ENCODE data around the gene MUC2. TPM values are rescaled to one million over a fixed set of nuclear protein-coding genes. Genes with fewer than 3 reads are reported as not detected.

Gene MUC2
- total and polyA plus RNA-seq, 2 of the 13 experiments (the other 11 are each of a cell fraction or from before 2014, with no cell fraction given): not detected

DNA sequence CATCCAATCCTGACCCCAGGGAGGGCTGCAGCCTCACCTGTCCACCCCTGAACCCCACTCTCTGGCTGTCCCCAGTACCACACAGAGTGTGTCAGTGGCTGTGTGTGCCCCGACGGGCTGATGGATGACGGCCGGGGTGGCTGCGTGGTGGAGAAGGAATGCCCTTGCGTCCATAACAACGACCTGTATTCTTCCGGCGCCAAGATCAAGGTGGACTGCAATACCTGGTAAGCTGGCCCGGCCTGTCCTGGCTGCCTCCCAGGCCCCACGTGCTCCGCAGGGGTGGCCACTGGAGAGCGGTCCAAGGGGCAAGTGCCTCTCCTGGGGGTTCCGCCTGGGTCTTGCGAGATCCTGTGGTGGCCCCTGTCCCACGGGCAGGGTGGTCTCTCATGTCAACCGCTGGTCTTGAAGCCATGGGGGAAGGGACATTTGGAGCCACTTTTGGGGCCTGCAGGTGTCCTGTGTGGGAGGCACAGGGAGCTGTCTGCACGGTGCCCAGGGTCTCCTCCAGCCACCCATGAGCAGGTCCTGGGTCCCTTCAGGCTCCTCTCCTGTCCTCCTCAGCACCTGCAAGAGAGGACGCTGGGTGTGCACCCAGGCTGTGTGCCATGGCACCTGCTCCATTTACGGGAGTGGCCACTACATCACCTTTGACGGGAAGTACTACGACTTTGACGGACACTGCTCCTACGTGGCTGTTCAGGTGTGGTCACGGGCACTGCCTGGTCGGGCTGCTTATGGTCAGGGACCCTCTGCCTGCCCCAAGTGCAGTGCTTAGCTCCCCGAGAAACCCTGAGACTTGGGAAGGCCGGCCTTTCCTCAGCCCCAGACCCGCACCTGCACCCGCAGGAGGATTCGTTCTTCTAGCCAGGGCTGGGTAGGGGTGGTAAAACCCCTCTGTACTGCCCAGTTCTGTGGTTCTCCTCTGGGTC lies 11.8 kb downstream of the MUC2 start:
- no peaks in the 10 kb centered on the region for H3K4me1 ChIP-seq (ENCODE audit: insufficient read depth, low read length)
- in situ Hi-C loops (cut with HindIII; ENCODE audit: extremely low pct_ligation_motif_present, low pct_unique_long_range_greater_than_20kb) (no loop called here), intact Hi-C loops (cut with micrococcal nuclease; ENCODE audit: unreplicated experiment) (no loop called here)
- H3K9me3 ChIP-seq (ENCODE audit: low read length): no peaks in the 10 kb centered on the region
- no peaks in the 10 kb centered on the region for H3K36me3 ChIP-seq (replicated peaks in 1 of 2; ENCODE audit: control insufficient read depth in 1 of 2, insufficient read depth in 2 of 2, low read length in 2 of 2)
- no peaks in the 10 kb centered on the region for H3K79me2 ChIP-seq (ENCODE audit: insufficient read depth, low read length)
- ChIA-PET POLR2A (no interaction called here), CTCF (ENCODE audit: low intra/inter-chr PET ratio, low total read pairs) (no interaction called here)
- H3K27ac ChIP-seq (ENCODE audit: extremely low read length, insufficient read depth, low read length): no peak overlapping the region
- WGBS (ENCODE audit: low lambda C conversion rate): 11% methylated on average over 16 of the region's 31 CpGs
- H3K27me3 ChIP-seq (ENCODE audit: control insufficient read depth in 1 of 2, insufficient read depth in 2 of 2, low read length in 2 of 2): peaks cover 18 to 70% of the 10 kb centered on the region in 2 experiments; a peak in 4 of 5 replicates
- H3K4me2 ChIP-seq (ENCODE audit: low read depth, low read length): no peak overlapping the region
- H2AFZ ChIP-seq (ENCODE audit: low read length): no peak overlapping the region
- no TSS peak for BruUV-seq (replicated peaks)
- no peak overlapping the region for H3K9ac ChIP-seq (ENCODE audit: insufficient read depth, low read depth, low read length)
- ATAC-seq (no peak), DNase-seq (ENCODE audit: low spot score) (no peak), FAIRE-seq (no peak)
- no peak overlapping the region for H3K4me3 ChIP-seq (replicated peaks in 1 of 3; ENCODE audit: insufficient read depth in 1 of 3, low read depth in 2 of 3, low read length in 3 of 3)
- TF ChIP-seq RFX3 (CRISPR knock-in tag; IDR thresholded peaks at IDR 0.05) (no peak), ZNF263 (CRISPR knock-in tag; IDR thresholded peaks at IDR 0.05) (0 out of 2 replicates have a peak, but pooled peaks have one; percentile 8)
- no peaks in the 10 kb centered on the region for H4K20me1 ChIP-seq (ENCODE audit: insufficient read depth, low read length)

- TF ChIP-seq ZNF263 (CRISPR knock-in tag; IDR thresholded peaks at IDR 0.05): 0 out of 2 replicates have a peak, but pooled peaks have one; percentile 37
- TF ChIP-seq, protein P1, sequence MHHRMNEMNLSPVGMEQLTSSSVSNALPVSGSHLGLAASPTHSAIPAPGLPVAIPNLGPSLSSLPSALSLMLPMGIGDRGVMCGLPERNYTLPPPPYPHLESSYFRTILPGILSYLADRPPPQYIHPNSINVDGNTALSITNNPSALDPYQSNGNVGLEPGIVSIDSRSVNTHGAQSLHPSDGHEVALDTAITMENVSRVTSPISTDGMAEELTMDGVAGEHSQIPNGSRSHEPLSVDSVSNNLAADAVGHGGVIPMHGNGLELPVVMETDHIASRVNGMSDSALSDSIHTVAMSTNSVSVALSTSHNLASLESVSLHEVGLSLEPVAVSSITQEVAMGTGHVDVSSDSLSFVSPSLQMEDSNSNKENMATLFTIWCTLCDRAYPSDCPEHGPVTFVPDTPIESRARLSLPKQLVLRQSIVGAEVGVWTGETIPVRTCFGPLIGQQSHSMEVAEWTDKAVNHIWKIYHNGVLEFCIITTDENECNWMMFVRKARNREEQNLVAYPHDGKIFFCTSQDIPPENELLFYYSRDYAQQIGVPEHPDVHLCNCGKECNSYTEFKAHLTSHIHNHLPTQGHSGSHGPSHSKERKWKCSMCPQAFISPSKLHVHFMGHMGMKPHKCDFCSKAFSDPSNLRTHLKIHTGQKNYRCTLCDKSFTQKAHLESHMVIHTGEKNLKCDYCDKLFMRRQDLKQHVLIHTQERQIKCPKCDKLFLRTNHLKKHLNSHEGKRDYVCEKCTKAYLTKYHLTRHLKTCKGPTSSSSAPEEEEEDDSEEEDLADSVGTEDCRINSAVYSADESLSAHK (CRISPR knock-in tag; IDR thresholded peaks at IDR 0.05; ENCODE audit: borderline replicate concordance): no peak
- no peak overlapping the region for H3K27ac ChIP-seq (ENCODE audit: extremely low read length, insufficient read depth, low read length)
- BruUV-seq (replicated peaks): no TSS peak
- no peak overlapping the region for H2AFZ ChIP-seq (ENCODE audit: low read length)
- intact Hi-C loops (cut with micrococcal nuclease; ENCODE audit: unreplicated experiment): no loop called here
- DNase-seq (ENCODE audit: low spot score) (no peak), FAIRE-seq (no peak), ATAC-seq (no peak)
- H3K36me3 ChIP-seq (replicated peaks in 1 of 2; ENCODE audit: control insufficient read depth in 1 of 2, insufficient read depth in 2 of 2, low read length in 2 of 2): no peaks in the 10 kb centered on the region
- H3K9ac ChIP-seq (ENCODE audit: insufficient read depth, low read depth, low read length): no peak overlapping the region
- in situ Hi-C loops (cut with HindIII; ENCODE audit: extremely low pct_ligation_motif_present, low pct_unique_long_range_greater_than_20kb): no loop called here
- POLR2A ChIA-PET: no interaction called here
- no CpG with 5 or more reads among the region's 17 CpGs for WGBS (ENCODE audit: low lambda C conversion rate)
- no peak overlapping the region for H3K4me3 ChIP-seq (replicated peaks in 1 of 3; ENCODE audit: insufficient read depth in 1 of 3, low read depth in 2 of 3, low read length in 3 of 3)
- no peaks in the 10 kb centered on the region for H4K20me1 ChIP-seq (ENCODE audit: insufficient read depth, low read length)
- CTCF ChIA-PET (ENCODE audit: low intra/inter-chr PET ratio, low total read pairs): no interaction called here
- no peak overlapping the region for H3K4me2 ChIP-seq (ENCODE audit: low read depth, low read length)
- H3K79me2 ChIP-seq (ENCODE audit: insufficient read depth, low read length): no peaks in the 10 kb centered on the region
- H3K9me3 ChIP-seq (ENCODE audit: low read length): no peaks in the 10 kb centered on the region
- H3K4me1 ChIP-seq (ENCODE audit: insufficient read depth, low read length): no peaks in the 10 kb centered on the region
- peaks cover 18 to 63% of the 10 kb centered on the region in 2 experiments; a peak in 4 of 5 replicates for H3K27me3 ChIP-seq (ENCODE audit: control insufficient read depth in 1 of 2, insufficient read depth in 2 of 2, low read length in 2 of 2)
Measured at GRCh38 chr11:1087279-1087960, 12.7 kb downstream of the MUC2 start.

All from HepG2 (cell line).